Endothelial cell of umbilical vein (primary cell): ENCODE measurements around the gene DGKG. TPM values are rescaled to one million over a fixed set of nuclear protein-coding genes. Genes with fewer than 3 reads are reported as not detected.

Source experiments
- BruUV-seq: library from RNA; stranded (reverse); fragments of 400-500 nt; replicated peaks from 2 replicates; lab custom pipeline; 2021; lab: Mats Ljungman, UMichigan
- CTCF ChIA-PET: fragments of 300-600, 350-600 bp; sonication (Branson Sonifier 250); formaldehyde crosslinking; loops from one replicate; lab custom pipeline; 2021; ENCODE audit warnings: antibody characterized with exemption, inconsistent platforms; lab: Charles Lee
- POLR2A ChIA-PET: fragments of 300-600, 350-600 bp; sonication (Branson Sonifier 250); formaldehyde crosslinking; loops from one replicate; lab custom pipeline; 2021; ENCODE audit warnings: antibody characterized with exemption, inconsistent platforms; lab: Charles Lee
- DNase-seq: peaks from one replicate; pipeline ENCODE4 v3.0.0-alpha.2; 2011; ENCODE audit warnings: low read depth, low spot score
- FAIRE-seq: peaks from 2 replicates; lab custom pipeline; 2011; peaks lifted over from hg19 to GRCh38; lab: Jason Lieb, UNC
- H2AFZ ChIP-seq: 2 replicates; pipeline ENCODE4 v1.6.0; 2012; ENCODE audit warnings: low read depth, low read length, control low read depth, inconsistent platforms
- H3K27ac ChIP-seq: 2 replicates; pipeline ENCODE4 v1.5.1; 2011; ENCODE audit warnings: low read depth, mild to moderate bottlenecking, control low read depth, low read length, moderate library complexity; ENCODE audit not compliant: insufficient read depth
- H3K27me3 ChIP-seq, 2 experiments: 2 replicates each; pipeline versions ENCODE4 v1.6.0 to v1.6.1; 2011; ENCODE audit warnings: low read length in 2 of 2, mixed read lengths in 1 of 2; ENCODE audit not compliant: control insufficient read depth in 2 of 2, insufficient read depth in 2 of 2
- H3K36me3 ChIP-seq, 2 experiments: 2 replicates in 1 of 2; 3 replicates in 1 of 2; pipeline ENCODE4 v1.5.1; 2011; ENCODE audit warnings: low read length in 2 of 2, mild to moderate bottlenecking in 1 of 2, moderate library complexity in 1 of 2; ENCODE audit not compliant: control insufficient read depth in 2 of 2, insufficient read depth in 2 of 2; ENCODE audit errors: extremely low read depth in 1 of 2
- H3K4me1 ChIP-seq: 3 replicates; pipeline ENCODE4 v1.5.1; 2011; ENCODE audit warnings: mild to moderate bottlenecking, low read length; ENCODE audit not compliant: control insufficient read depth, insufficient read depth; ENCODE audit errors: extremely low read depth
- H3K4me2 ChIP-seq: 2 replicates; pipeline ENCODE4 v1.6.1; 2011; ENCODE audit warnings: low read length, control low read depth, mixed read lengths; ENCODE audit not compliant: insufficient read depth
- H3K4me3 ChIP-seq, 3 experiments: fragments of 200-600 bp in 1 of 3; sonication (generic), shearing (Covaris generic) in 1 of 3; replicated peaks in 1 of 3; 2 replicates each; pipeline ENCODE4 v1.5.1; 2011 to 2016; ENCODE audit warnings: control low read depth in 3 of 3, low read length in 3 of 3, mild to moderate bottlenecking in 2 of 3, inconsistent platforms in 1 of 3, low read depth in 1 of 3, moderate library complexity in 1 of 3; ENCODE audit not compliant: insufficient read depth in 1 of 3
- H3K79me2 ChIP-seq: 2 replicates; pipeline ENCODE4 v1.6.0; 2012; ENCODE audit warnings: low read length, inconsistent platforms; ENCODE audit not compliant: control insufficient read depth, insufficient read depth
- H3K9ac ChIP-seq: replicated peaks from 2 replicates; pipeline ENCODE3; 2011; ENCODE audit warnings: low read length, control low read depth; ENCODE audit not compliant: insufficient read depth; ENCODE audit errors: extremely low read depth
- H3K9me1 ChIP-seq: replicated peaks from 3 replicates; pipeline ENCODE4 v1.6.0; 2011; ENCODE audit warnings: mild to moderate bottlenecking, low read length; ENCODE audit not compliant: control insufficient read depth, insufficient read depth; ENCODE audit errors: extremely low read depth
- H3K9me3 ChIP-seq: replicated peaks from 2 replicates; pipeline ENCODE4 v1.5.1; 2012; ENCODE audit warnings: low read length, inconsistent platforms; ENCODE audit not compliant: control insufficient read depth, insufficient read depth
- H4K20me1 ChIP-seq: replicated peaks from 2 replicates; pipeline ENCODE3; 2011; ENCODE audit warnings: mild to moderate bottlenecking, low read length; ENCODE audit not compliant: control insufficient read depth, insufficient read depth; ENCODE audit errors: extremely low read depth
- EZH2 ChIP-seq: IDR thresholded peaks from 2 replicates; pipeline ENCODE4 v1.6.1; 2012; ENCODE audit warnings: borderline replicate concordance, low read depth, mild to moderate bottlenecking, moderate library complexity, low read length, inconsistent platforms; ENCODE audit not compliant: severe bottlenecking
- FOS ChIP-seq: IDR thresholded peaks from 2 replicates; pipeline ENCODE4 v1.6.1; 2011; ENCODE audit warnings: mild to moderate bottlenecking, low read length, moderate library complexity, borderline replicate concordance; ENCODE audit not compliant: insufficient read depth
- GATA2 ChIP-seq: IDR thresholded peaks from 2 replicates; pipeline ENCODE4 v1.7.0; 2011; ENCODE audit warnings: low read depth, mild to moderate bottlenecking, moderate library complexity, mixed read lengths, low read length; ENCODE audit not compliant: insufficient read length, insufficient read depth
- JUN ChIP-seq: IDR thresholded peaks from 2 replicates; pipeline ENCODE4 v1.6.1; 2011; ENCODE audit warnings: borderline replicate concordance, low read depth; ENCODE audit not compliant: insufficient read length, insufficient read depth
- MYC ChIP-seq: IDR thresholded peaks from one replicate; pipeline ENCODE4 v1.6.1; 2011; ENCODE audit warnings: mild to moderate bottlenecking, low read depth, low read length
- POLR2A ChIP-seq: IDR thresholded peaks from 2 replicates; pipeline ENCODE4 v1.6.1; 2012; ENCODE audit warnings: low read depth, mild to moderate bottlenecking, control low read depth, low read length
- POLR2AphosphoS5 ChIP-seq: IDR thresholded peaks from 2 replicates; pipeline ENCODE4 v1.6.1; 2012; ENCODE audit warnings: low read depth, mild to moderate bottlenecking, control low read depth, low read length, moderate library complexity; ENCODE audit not compliant: insufficient read depth
- dilution Hi-C: fragments of 300-500 bp; cut with MboI; formaldehyde crosslinking; loops from one replicate; pipeline ENCODE4 v1.15.0; 2019; ENCODE audit warnings: low sequenced_read_pairs; ENCODE audit not compliant: extremely low pct_ligation_motif_present
- intact Hi-C: fragments of 100-400 bp; cut with micrococcal nuclease; formaldehyde crosslinking; loops from one replicate; pipeline ENCODE4 v1.10.0; 2022
- polyA plus RNA-seq, 4 experiments: library from polyadenylated mRNA; depleted of rRNA in 3 of 4; stranded (reverse) in 3 of 4; unstranded in 1 of 4; fragments of >200 nt; gene quantifications; 2 replicates each; pipeline versions ENCODE4 v1.2.1 to v1.2.3, GENCODE V29; 2011 to 2012; ENCODE audit warnings: missing spikeins in 1 of 4
- total RNA-seq: library from RNA; stranded (reverse); gene quantifications from 2 replicates; pipeline ENCODE4 v1.2.3, GENCODE V29; 2021
- TF ChIP-seq, protein P1 (sequence below): IDR thresholded peaks from 2 replicates; pipeline ENCODE4 v1.6.1; 2011; ENCODE audit not compliant: insufficient read depth, insufficient read length
- TF ChIP-seq, protein P2 (sequence below), 2 donors: IDR thresholded peaks; 1 replicate in 1 of 2; 2 replicates in 1 of 2; pipeline ENCODE4 v1.5.1; 2011; ENCODE audit warnings: low read length in 2 of 2, mild to moderate bottlenecking in 2 of 2, moderate library complexity in 2 of 2, control low read depth in 1 of 2, inconsistent platforms in 1 of 2, low read depth in 1 of 2; ENCODE audit not compliant: insufficient read depth in 1 of 2; ENCODE audit errors: extremely low read depth in 1 of 2

DGKG gene
- total and polyA plus RNA-seq, 2 donors (not counting 3 experiments of a cell fraction or from before 2014, with no cell fraction given) = not detected

GRCh38 chr3:186167646-186168395 is 194.2 kb downstream of the DGKG start:
- ChIA-PET CTCF (no interaction called here), POLR2A (no interaction called here)
- H3K4me2 ChIP-seq = no peak overlapping the region
- H3K9me3 ChIP-seq = no peaks in the 10 kb centered on the region
- H3K4me1 ChIP-seq = no peaks in the 10 kb centered on the region
- intact Hi-C loops (no loop called here), dilution Hi-C loops (no loop called here)
- no TSS peak for BruUV-seq
- TF ChIP-seq, protein P1, sequence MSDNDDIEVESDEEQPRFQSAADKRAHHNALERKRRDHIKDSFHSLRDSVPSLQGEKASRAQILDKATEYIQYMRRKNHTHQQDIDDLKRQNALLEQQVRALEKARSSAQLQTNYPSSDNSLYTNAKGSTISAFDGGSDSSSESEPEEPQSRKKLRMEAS = no peak
- TF ChIP-seq JUN = no peak
- no peak for TF ChIP-seq EZH2
- DNase-seq = no peak
- H4K20me1 ChIP-seq = no peaks in the 10 kb centered on the region
- H3K9me1 ChIP-seq = no peaks in the 10 kb centered on the region
- H2AFZ ChIP-seq = no peak overlapping the region
- peaks cover 0 to 6% of the 10 kb centered on the region in 2 experiments for H3K27me3 ChIP-seq
- H3K4me3 ChIP-seq = no peak overlapping the region
- no peak overlapping the region for H3K27ac ChIP-seq
- no peaks in the 10 kb centered on the region for H3K36me3 ChIP-seq
- no peaks in the 10 kb centered on the region for H3K79me2 ChIP-seq
- no peak for FAIRE-seq
- no peak overlapping the region for H3K9ac ChIP-seq

- dilution Hi-C loops (no loop called here), intact Hi-C loops (no loop called here)
- DNase-seq = no peak
- ChIA-PET POLR2A (no interaction called here), CTCF (interaction anchor here (0.7 kb wide), 1 partner anchor 61 kb away, joined by 3 read pairs; no protein-coding TSS in a partner anchor)
- Histone ChIP-seq H3K4me3 (no peak overlapping the region), H3K4me2 (no peak overlapping the region), H3K27ac (no peak overlapping the region), H4K20me1 (no peaks in the 10 kb centered on the region), H3K27me3 (peaks cover 0 to 6% of the 10 kb centered on the region in 2 experiments), H2AFZ (no peak overlapping the region), H3K4me1 (no peaks in the 10 kb centered on the region), H3K9ac (no peak overlapping the region), H3K79me2 (no peaks in the 10 kb centered on the region), H3K9me1 (no peaks in the 10 kb centered on the region), H3K9me3 (no peaks in the 10 kb centered on the region), H3K36me3 (no peaks in the 10 kb centered on the region)
- no peak for FAIRE-seq
- no TSS peak for BruUV-seq
- TF ChIP-seq EZH2 (no peak), GATA2 (no peak), POLR2A (no peak), JUN (no peak), POLR2AphosphoS5 (no peak), MYC (no peak), FOS (no peak)
- TF ChIP-seq, protein P1 = no peak
- TF ChIP-seq, protein P2, sequence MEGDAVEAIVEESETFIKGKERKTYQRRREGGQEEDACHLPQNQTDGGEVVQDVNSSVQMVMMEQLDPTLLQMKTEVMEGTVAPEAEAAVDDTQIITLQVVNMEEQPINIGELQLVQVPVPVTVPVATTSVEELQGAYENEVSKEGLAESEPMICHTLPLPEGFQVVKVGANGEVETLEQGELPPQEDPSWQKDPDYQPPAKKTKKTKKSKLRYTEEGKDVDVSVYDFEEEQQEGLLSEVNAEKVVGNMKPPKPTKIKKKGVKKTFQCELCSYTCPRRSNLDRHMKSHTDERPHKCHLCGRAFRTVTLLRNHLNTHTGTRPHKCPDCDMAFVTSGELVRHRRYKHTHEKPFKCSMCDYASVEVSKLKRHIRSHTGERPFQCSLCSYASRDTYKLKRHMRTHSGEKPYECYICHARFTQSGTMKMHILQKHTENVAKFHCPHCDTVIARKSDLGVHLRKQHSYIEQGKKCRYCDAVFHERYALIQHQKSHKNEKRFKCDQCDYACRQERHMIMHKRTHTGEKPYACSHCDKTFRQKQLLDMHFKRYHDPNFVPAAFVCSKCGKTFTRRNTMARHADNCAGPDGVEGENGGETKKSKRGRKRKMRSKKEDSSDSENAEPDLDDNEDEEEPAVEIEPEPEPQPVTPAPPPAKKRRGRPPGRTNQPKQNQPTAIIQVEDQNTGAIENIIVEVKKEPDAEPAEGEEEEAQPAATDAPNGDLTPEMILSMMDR (IDR thresholded peaks at IDR 0.05; ENCODE audit: extremely low read depth in 1 of 2, insufficient read depth in 1 of 2, low read depth in 1 of 2, low read length in 2 of 2) = no peak
Observed at GRCh38 chr3:186166491-186167288, 195.3 kb downstream of the DGKG start.
